HAP-1 (cell line): ENCODE results near the gene METTL24.
"Not testable (repeated sequence)": the region's sequence is repeated elsewhere in the genome, so short reads cannot be mapped to it uniquely, and the experiment has no call there.

Experiments used
- DNase-seq, 2 experiments: peaks; one replicate each; pipeline ENCODE4 v3.0.0-alpha.2; 2016 to 2020; ENCODE audit warnings: low spot score in 2 of 2
- H3K27me3 ChIP-seq: fragments of 250-450 bp; sonication (Bioruptor Pico); 2 replicates; pipeline ENCODE4 v1.5.1; 2020; ENCODE audit warnings: low read depth, mild to moderate bottlenecking, moderate library complexity
- H3K36me3 ChIP-seq: fragments of 250-450 bp; sonication (Bioruptor Pico); replicated peaks from 2 replicates; pipeline ENCODE4 v1.5.1; 2020; ENCODE audit warnings: mild to moderate bottlenecking
- H3K4me1 ChIP-seq: fragments of 250-450 bp; sonication (Bioruptor Pico); 2 replicates; pipeline ENCODE4 v1.5.1; 2020; ENCODE audit warnings: mild to moderate bottlenecking
- H3K4me3 ChIP-seq: fragments of 250-450 bp; sonication (Bioruptor Pico); 2 replicates; pipeline ENCODE4 v1.5.1; 2020; ENCODE audit warnings: mild to moderate bottlenecking, moderate library complexity
- H3K9me3 ChIP-seq: fragments of 250-450 bp; sonication (Bioruptor Pico); 2 replicates; pipeline ENCODE4 v1.5.1; 2020; ENCODE audit warnings: mild to moderate bottlenecking, moderate library complexity
- in situ Hi-C: fragments of 300-500 bp; cut with MboI; formaldehyde crosslinking; loops from 3 replicates; pipeline ENCODE4 v1.14.3; 2020; ENCODE audit warnings: low sequenced_read_pairs, inconsistent platforms, mixed read lengths

METTL24 gene

GRCh38 chr6:110272781-110273180 is 85.4 kb downstream of the METTL24 start:
- H3K9me3 ChIP-seq, H3K27me3 ChIP-seq, DNase-seq, H3K36me3 ChIP-seq, in situ Hi-C loops, H3K4me3 ChIP-seq: not testable (repeated sequence)
- peaks cover 11% of the 10 kb centered on the region for H3K4me1 ChIP-seq

DNA sequence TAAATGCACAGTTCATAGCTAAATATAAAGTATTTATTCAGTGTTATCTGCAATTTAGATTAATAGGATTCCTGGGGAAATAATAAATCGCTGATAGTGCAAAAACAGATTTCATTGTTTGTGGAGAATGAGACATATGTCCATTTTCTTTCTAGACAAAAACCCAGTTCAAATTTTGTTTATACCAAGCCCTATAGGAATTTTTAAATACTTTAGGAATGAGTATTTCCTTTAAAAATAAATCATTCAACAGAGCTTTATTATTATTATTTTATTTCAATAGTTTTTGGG is 86.5 kb downstream of the METTL24 start:
- in situ Hi-C loops, result no loop called here
- H3K4me3 ChIP-seq, result no peak overlapping the region
- H3K36me3 ChIP-seq, result no peaks in the 10 kb centered on the region
- no peak for DNase-seq
- H3K27me3 ChIP-seq, result no peaks in the 10 kb centered on the region
- peaks cover 11% of the 10 kb centered on the region for H3K4me1 ChIP-seq
- no peaks in the 10 kb centered on the region for H3K9me3 ChIP-seq

DNA sequence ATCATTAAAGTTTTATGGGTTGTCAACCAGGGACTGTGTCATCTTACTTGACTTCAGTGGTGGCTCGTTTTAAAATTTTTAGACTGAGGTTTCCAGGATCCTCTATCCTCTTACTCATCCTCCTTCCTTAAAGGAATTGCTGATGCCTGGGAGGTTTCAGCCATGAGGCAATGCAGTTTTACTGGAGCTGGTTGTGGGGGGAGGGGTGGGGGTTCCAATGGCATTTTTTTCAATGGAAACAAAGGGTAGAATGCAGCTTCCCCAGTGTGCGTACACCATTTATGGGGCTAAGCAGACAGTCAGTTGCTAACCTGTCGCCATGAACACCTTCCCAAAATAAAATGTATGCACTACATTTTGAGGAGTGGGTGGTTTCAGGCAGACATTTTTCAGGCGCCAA is 88.0 kb downstream of the METTL24 start:
- in situ Hi-C loops, result no loop called here
- peak in 1 of 2 experiments; percentile 26 for DNase-seq
- no peaks in the 10 kb centered on the region for H3K27me3 ChIP-seq

GRCh38 chr6:110269623-110270022 is 88.5 kb downstream of the METTL24 start:
- Histone ChIP-seq H3K36me3 (no peaks in the 10 kb centered on the region), H3K4me1 (peaks cover 11% of the 10 kb centered on the region), H3K4me3 (no peak overlapping the region), H3K27me3 (no peaks in the 10 kb centered on the region), H3K9me3 (no peaks in the 10 kb centered on the region)
- in situ Hi-C loops, result no loop called here
- no peak for DNase-seq

More for the DNA sequence above, 88.0 kb downstream of the METTL24 start:
- Histone ChIP-seq H3K4me1 (peaks cover 11% of the 10 kb centered on the region), H3K4me3 (no peak overlapping the region), H3K9me3 (no peaks in the 10 kb centered on the region), H3K36me3 (no peaks in the 10 kb centered on the region)

GRCh38 chr6:110266996-110267395 is 91.2 kb downstream of the METTL24 start:
- H3K9me3 ChIP-seq, result no peaks in the 10 kb centered on the region
- no peaks in the 10 kb centered on the region for H3K36me3 ChIP-seq
- DNase-seq, result no peak
- H3K4me1 ChIP-seq, result no peaks in the 10 kb centered on the region
- no peak overlapping the region for H3K4me3 ChIP-seq
- in situ Hi-C loops, result no loop called here
- no peaks in the 10 kb centered on the region for H3K27me3 ChIP-seq

DNA sequence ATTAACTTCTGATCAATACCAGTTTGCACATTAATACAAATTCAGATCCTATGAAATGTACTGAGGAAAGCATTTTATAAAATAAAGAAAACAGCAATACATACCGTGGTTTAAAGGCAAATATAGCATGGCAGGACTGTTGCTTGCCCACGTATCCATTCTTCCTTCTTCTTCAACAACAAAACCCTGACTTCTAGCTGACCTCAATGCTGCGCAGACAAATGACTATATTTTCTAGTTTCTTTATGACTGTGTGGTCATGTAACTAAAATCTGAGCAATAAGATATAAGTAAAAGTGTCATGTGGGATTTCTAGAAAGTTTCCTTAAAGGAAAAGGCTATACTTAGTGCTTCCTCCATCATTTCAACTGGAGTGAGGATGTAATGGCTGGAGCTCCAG is 92.9 kb downstream of the METTL24 start:
- no peak for DNase-seq
- no peaks in the 10 kb centered on the region for H3K9me3 ChIP-seq
- in situ Hi-C loops, result no loop called here
- no peak overlapping the region for H3K4me3 ChIP-seq
- H3K4me1 ChIP-seq, result no peaks in the 10 kb centered on the region
- H3K36me3 ChIP-seq, result no peaks in the 10 kb centered on the region
- H3K27me3 ChIP-seq, result no peaks in the 10 kb centered on the region

DNA sequence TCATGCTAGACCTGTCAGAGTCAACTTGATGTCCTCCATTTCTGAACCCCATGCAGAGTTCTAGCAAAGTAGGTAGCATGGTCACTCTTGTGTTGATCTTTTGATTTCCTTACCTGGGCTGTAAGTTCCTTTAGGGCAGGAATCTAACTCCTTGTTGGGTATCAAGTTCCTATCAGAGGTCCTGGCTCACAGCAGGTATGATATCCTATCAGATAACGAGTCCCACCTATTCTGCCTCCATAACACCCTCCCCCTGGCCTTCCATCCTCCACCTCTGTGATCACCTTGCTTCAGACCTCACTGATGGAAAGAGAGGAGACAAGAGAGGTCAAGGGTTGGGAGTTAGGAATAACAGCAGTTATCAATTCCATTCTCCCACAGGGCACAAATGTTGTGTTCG is 101.8 kb downstream of the METTL24 start:
- 0 out of 2 replicates have a peak, but pooled peaks cover 5% of the 10 kb centered on the region for H3K27me3 ChIP-seq
- no peaks in the 10 kb centered on the region for H3K9me3 ChIP-seq
- in situ Hi-C loops, result no loop called here
- no peaks in the 10 kb centered on the region for H3K36me3 ChIP-seq
- no peak for DNase-seq
- no peak overlapping the region for H3K4me3 ChIP-seq
- no peaks in the 10 kb centered on the region for H3K4me1 ChIP-seq

DNA sequence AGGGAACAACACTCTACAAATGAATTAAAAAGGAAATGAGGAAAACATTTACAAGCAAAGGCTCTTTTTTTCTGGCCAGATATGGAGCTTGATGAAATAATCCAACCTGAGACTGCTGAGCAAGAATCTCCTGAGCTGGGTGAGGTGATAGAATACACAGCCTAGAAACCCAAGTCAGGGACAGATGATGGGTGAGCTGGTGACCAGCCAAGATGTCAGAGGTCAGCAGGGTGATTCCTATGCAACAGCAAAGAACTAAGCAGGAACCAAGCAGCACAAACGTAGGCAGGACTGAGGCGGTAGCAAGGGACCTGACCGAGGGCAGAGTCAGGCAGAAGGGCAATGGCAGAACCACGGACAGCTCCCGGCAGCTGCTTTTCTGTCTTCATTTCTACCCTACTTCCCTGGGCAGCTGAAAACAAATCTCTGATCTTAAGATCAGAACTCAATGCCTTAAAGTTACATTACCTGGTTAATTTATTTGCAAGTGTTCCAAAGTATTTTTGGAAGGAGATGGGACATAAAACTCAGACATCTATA is 102.9 kb downstream of the METTL24 start:
- Histone ChIP-seq H3K4me3 (no peak overlapping the region), H3K36me3 (no peaks in the 10 kb centered on the region), H3K27me3 (0 out of 2 replicates have a peak, but pooled peaks cover 5% of the 10 kb centered on the region), H3K4me1 (no peaks in the 10 kb centered on the region), H3K9me3 (no peaks in the 10 kb centered on the region)
- in situ Hi-C loops, result no loop called here
- peak in 1 of 2 experiments; percentile 67 for DNase-seq

GRCh38 chr6:110250838-110251237 is 107.3 kb downstream of the METTL24 start:
- no peaks in the 10 kb centered on the region for H3K36me3 ChIP-seq
- no peaks in the 10 kb centered on the region for H3K9me3 ChIP-seq
- in situ Hi-C loops, result no loop called here
- DNase-seq, result no peak
- H3K4me1 ChIP-seq, result no peaks in the 10 kb centered on the region
- H3K4me3 ChIP-seq, result no peak overlapping the region
- 0 out of 2 replicates have a peak, but pooled peaks cover 5% of the 10 kb centered on the region for H3K27me3 ChIP-seq

DNA sequence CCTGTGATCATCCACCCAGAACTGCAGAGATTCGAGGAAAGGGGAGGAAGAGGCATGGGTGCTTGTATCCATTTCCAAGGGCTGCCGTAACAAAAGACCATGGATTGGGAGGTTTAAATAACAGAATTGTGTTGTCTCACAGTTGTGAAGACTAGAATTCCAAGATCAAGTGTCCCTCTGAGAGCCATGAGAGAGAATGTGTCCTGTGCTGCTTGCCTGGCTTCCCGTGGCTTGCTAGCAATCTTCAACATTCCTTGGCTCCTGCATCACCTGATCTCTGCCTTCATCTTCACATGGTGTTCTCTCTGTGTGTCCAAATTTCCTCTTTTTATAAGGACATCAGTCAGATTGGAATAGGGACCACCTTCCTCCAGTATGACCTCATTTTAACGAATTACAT is 108.1 kb downstream of the METTL24 start:
- no peaks in the 10 kb centered on the region for H3K4me1 ChIP-seq
- in situ Hi-C loops, result no loop called here
- H3K27me3 ChIP-seq, result 0 out of 2 replicates have a peak, but pooled peaks cover 5% of the 10 kb centered on the region
- H3K9me3 ChIP-seq, result no peaks in the 10 kb centered on the region
- no peak for DNase-seq
- H3K36me3 ChIP-seq, result no peaks in the 10 kb centered on the region
- no peak overlapping the region for H3K4me3 ChIP-seq

- no peak overlapping the region for H3K4me3 ChIP-seq
- no peaks in the 10 kb centered on the region for H3K4me1 ChIP-seq
- H3K36me3 ChIP-seq, result no peaks in the 10 kb centered on the region
- no peaks in the 10 kb centered on the region for H3K27me3 ChIP-seq
- in situ Hi-C loops, result no loop called here
- no peaks in the 10 kb centered on the region for H3K9me3 ChIP-seq
- no peak for DNase-seq
Observed at GRCh38 chr6:110246900-110247546, 111.1 kb downstream of the METTL24 start.

DNA sequence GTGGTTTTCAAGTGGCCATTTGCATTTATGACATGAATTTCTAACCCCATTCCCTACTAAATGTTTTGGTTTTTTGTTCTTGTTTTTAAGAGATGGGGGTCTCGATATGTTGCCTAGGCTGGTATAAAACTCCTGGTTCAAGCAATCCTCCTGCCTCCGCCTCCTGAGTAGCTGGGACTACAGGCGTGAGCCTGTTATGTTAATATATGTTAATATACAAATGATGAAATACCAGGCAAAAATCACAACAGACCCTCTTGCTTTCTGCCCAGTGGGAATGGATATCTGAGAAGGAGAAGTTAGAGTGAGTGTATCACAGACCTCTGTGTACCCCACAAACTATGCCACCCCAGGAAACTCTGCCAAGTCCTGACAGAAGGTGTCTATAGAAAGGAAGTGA is 111.8 kb downstream of the METTL24 start:
- no peaks in the 10 kb centered on the region for H3K27me3 ChIP-seq
- no peak overlapping the region for H3K4me3 ChIP-seq
- DNase-seq, result no peak
- no peaks in the 10 kb centered on the region for H3K9me3 ChIP-seq
- in situ Hi-C loops, result no loop called here
- no peaks in the 10 kb centered on the region for H3K36me3 ChIP-seq
- H3K4me1 ChIP-seq, result no peaks in the 10 kb centered on the region

DNA sequence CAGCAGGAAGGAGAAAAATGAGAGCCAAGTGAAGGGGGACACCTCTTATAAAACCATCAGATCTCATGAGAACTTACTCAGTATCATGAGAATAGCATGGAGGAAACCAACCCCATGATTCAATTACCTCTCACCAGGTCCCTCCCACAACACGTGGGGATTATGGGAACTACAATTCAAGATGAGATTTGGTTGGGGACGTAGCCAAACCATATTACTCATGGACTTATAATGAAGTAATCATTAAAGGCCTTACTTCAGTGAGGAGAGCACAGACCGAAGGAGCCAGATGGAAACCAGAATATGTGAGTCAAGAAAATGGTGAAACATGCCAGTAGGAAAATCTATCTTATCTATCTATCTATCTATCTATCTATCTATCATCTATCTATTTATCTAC is 113.5 kb downstream of the METTL24 start:
- in situ Hi-C loops, DNase-seq, H3K27me3 ChIP-seq, H3K36me3 ChIP-seq, H3K4me1 ChIP-seq, H3K4me3 ChIP-seq, H3K9me3 ChIP-seq: not testable (repeated sequence)

DNA sequence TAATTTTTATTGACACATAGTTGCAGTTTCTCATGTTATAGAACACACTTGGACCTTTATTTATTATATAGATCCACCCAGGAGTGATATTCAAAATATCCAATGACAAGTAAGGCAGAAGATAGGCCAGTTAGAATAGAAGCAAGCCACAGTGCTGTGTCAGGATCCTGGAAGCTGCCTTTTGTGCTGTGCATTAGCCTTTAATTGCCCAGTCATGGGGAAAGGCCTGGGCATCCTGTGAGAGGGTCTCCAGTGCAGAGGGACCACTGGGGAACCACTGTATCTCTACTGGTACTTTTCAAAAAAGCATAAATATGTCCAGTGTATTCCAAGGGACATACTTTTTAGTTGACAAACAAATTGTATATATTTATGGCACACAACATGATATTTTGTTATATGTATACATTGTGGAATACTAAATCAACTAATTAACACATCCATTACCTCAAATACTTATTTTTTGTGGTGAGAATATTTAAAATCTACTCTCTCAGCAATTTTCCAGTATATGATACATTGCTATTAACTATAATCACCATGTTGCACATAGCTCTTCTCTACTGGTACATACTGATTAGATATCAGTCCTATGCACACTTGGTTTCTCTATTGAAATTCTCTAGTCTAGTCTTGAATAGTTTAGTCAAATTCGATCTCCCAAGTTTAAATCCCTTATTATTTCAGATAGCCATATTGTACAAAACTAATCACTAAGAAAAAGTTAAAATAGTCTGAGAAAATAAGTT is 118.4 kb downstream of the METTL24 start:
- no peaks in the 10 kb centered on the region for H3K4me1 ChIP-seq
- H3K27me3 ChIP-seq, result no peaks in the 10 kb centered on the region
- no peaks in the 10 kb centered on the region for H3K36me3 ChIP-seq
- no peak overlapping the region for H3K4me3 ChIP-seq
- no peaks in the 10 kb centered on the region for H3K9me3 ChIP-seq
- no peak for DNase-seq
- in situ Hi-C loops, result no loop called here
